Kidney (tissue), 14 donors: ENCODE data around the gene TAS2R38. TPM values are rescaled to one million over a fixed set of nuclear protein-coding genes. Genes with fewer than 3 reads are reported as not detected.

Experiments
- DNase-seq, 5 donors: peaks; one replicate each; pipeline ENCODE4 v3.0.0-alpha.2; 2013 to 2020
- FAIRE-seq: peaks from 2 replicates; lab custom pipeline; 2012; peaks lifted over from hg19 to GRCh38; lab: Jason Lieb, UNC
- H3K27ac ChIP-seq, 2 donors: one replicate each; pipeline ENCODE4 v1.7.0; 2013; ENCODE audit warnings: low read depth in 2 of 2, low read length in 2 of 2, inconsistent platforms in 1 of 2
- H3K27me3 ChIP-seq: one replicate; pipeline ENCODE4 v1.7.1; 2013; ENCODE audit warnings: low read length, inconsistent platforms; ENCODE audit not compliant: control insufficient read depth, insufficient read depth
- H3K36me3 ChIP-seq, 3 donors: one replicate each; pipeline versions ENCODE4 v1.7.0 to v1.7.1; 2013; ENCODE audit warnings: low read length in 3 of 3, control low read depth in 1 of 3, inconsistent platforms in 1 of 3; ENCODE audit not compliant: insufficient read depth in 3 of 3, control insufficient read depth in 2 of 3
- H3K4me1 ChIP-seq, 3 donors: one replicate each; pipeline versions ENCODE4 v1.7.0 to v1.7.1; 2013; ENCODE audit warnings: low read length in 3 of 3, inconsistent platforms in 1 of 3, low read depth in 1 of 3; ENCODE audit not compliant: control insufficient read depth in 2 of 3, insufficient read depth in 2 of 3
- H3K4me3 ChIP-seq, 3 donors: one replicate each; pipeline versions ENCODE4 v1.7.0 to v1.8.1; 2013; ENCODE audit warnings: low read length in 3 of 3, control low read depth in 1 of 3, inconsistent platforms in 1 of 3
- H3K9ac ChIP-seq, 3 donors: one replicate each; pipeline versions ENCODE4 v1.7.0 to v1.7.1; 2013; ENCODE audit warnings: low read length in 3 of 3, control low read depth in 1 of 3, inconsistent platforms in 1 of 3
- H3K9me3 ChIP-seq, 3 donors: one replicate each; pipeline versions ENCODE4 v1.7.0 to v1.7.1; 2013; ENCODE audit warnings: low read length in 3 of 3, control low read depth in 1 of 3, inconsistent platforms in 1 of 3; ENCODE audit not compliant: control insufficient read depth in 2 of 3, insufficient read depth in 1 of 3
- intact Hi-C: fragments of 100-400 bp; cut with DNase I; formaldehyde crosslinking; loops from one replicate; pipeline ENCODE4 v1.11.1; 2022
- polyA plus RNA-seq: library from polyadenylated mRNA; stranded (reverse); fragments of 350-450 nt; fragmentation: Illumina TruSeq; extraction: RNeasy Lipid Tissue Mini Kit (QIAGEN cat#74804); gene quantifications from one replicate; pipeline ENCODE4 v1.2.3, GENCODE V29; 2014; ENCODE audit warnings: low read depth, low replicate concordance; ENCODE audit not compliant: insufficient read depth
- total RNA-seq: library from RNA; stranded (reverse); fragmentation: NEBNext Ultra II Directional; extraction: Animal tissue kit (Norgen Biotek cat#: 25700); gene quantifications from one replicate; pipeline ENCODE4 v1.2.1, GENCODE V29; 2021
- TF ChIP-seq, protein P1 (sequence below): IDR thresholded peaks from 3 replicates; pipeline ENCODE4 v1.5.1; 2012; ENCODE audit warnings: mild to moderate bottlenecking, moderate library complexity, borderline replicate concordance; ENCODE audit not compliant: insufficient read depth; ENCODE audit errors: extremely low read depth
- donor health status: control.
- donor health status: control.
- donor health status: control.
- donor health status: control.
- donor health status: control.
- donor health status: DM: yes; HTN: yes; CAD: no.
- donor health status: Normal renal cell carcinoma (clear cell type).

The TAS2R38 gene
- total and polyA plus RNA-seq, 2 donors from 2014 or later, result not detected

DNA sequence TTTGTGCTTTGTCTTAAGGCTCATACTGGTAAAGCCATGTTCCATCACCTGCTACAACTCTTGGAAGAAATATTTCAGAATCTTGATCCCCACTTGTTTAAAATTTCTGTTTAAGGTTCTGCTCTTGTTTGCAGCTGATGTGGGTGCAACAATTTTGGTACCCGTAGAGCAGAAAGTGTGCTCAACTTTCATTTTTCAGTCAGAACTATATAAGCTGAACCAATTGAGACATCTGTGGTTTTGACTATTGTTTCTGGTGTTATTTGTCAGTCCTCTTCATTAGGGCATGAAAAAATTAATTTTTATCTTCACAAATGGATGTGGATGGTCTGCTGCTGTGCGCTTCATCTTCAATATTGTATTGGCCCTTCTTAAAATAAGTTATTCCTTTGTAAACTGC is 33.0 kb upstream of the TAS2R38 start:
- no peak for FAIRE-seq
- Histone ChIP-seq H3K4me1 (no peaks in the 10 kb centered on the region), H3K9ac (no peak overlapping the region), H3K27ac (no peak overlapping the region), H3K4me3 (no peak overlapping the region), H3K27me3 (no peaks in the 10 kb centered on the region), H3K9me3 (no peaks in the 10 kb centered on the region), H3K36me3 (no peaks in the 10 kb centered on the region)
- DNase-seq, result no peak
- intact Hi-C loops, result no loop called here
- TF ChIP-seq, protein P1, sequence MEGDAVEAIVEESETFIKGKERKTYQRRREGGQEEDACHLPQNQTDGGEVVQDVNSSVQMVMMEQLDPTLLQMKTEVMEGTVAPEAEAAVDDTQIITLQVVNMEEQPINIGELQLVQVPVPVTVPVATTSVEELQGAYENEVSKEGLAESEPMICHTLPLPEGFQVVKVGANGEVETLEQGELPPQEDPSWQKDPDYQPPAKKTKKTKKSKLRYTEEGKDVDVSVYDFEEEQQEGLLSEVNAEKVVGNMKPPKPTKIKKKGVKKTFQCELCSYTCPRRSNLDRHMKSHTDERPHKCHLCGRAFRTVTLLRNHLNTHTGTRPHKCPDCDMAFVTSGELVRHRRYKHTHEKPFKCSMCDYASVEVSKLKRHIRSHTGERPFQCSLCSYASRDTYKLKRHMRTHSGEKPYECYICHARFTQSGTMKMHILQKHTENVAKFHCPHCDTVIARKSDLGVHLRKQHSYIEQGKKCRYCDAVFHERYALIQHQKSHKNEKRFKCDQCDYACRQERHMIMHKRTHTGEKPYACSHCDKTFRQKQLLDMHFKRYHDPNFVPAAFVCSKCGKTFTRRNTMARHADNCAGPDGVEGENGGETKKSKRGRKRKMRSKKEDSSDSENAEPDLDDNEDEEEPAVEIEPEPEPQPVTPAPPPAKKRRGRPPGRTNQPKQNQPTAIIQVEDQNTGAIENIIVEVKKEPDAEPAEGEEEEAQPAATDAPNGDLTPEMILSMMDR, result no peak

DNA sequence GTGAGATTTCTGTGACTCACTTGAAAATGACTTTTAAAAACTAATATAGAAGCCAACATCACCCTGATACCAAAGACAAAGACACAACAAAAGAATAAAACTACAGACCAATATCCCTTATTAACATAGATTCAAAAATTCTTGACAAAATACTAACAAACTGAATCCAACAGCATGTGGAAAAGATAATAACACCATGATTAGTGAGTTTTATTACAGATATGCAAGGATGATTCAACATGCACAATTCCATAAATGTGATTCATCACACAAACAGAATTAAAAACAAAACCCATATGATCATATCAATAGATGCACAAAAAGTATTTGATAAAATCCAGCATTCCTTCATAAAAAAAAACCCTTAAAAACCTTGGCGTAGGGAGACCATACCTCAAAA is 28.6 kb upstream of the TAS2R38 start:
- FAIRE-seq (no peak), DNase-seq (no peak)
- no peaks in the 10 kb centered on the region for H3K4me1 ChIP-seq
- H3K27ac ChIP-seq, result no peak overlapping the region
- H3K4me3 ChIP-seq, result no peak overlapping the region
- no peaks in the 10 kb centered on the region for H3K36me3 ChIP-seq
- TF ChIP-seq, protein P1, result no peak
- no peaks in the 10 kb centered on the region for H3K27me3 ChIP-seq
- no peak overlapping the region for H3K9ac ChIP-seq
- H3K9me3 ChIP-seq, result no peaks in the 10 kb centered on the region
- intact Hi-C loops, result no loop called here

DNA sequence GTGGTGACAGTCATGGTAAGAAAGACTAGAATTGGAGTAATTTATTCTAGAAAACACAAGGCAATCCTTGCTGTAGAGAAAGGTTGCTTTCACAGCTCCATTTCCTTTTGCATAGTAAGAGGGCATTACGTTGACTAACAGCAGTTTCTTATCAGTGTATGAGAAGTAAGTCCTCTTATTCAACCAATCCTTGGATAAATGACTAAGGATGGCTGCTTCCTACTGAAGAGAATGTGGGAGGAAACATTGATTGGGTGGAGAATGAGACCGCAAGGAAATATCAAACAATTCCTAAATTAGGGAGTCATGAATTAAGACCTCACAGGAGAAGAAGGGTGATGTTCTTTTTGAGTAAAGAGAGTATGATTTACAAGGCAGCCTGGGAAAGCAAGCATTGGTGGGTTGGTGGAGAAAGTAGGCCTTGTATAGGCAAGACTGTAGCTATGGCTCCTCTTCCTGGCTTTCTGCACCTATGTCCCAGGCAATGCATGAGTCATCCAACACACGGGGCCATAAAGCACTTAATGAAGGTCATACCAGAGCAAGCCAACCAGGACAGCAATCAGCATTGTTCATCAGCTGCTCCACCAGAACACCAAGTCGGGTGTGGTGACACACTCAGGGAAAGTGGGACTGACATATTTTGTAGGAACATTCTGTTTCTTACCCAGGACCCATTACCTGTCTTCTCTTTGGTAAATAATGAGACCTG is 27.7 kb upstream of the TAS2R38 start:
- H3K9me3 ChIP-seq, result no peaks in the 10 kb centered on the region
- H3K36me3 ChIP-seq, result no peaks in the 10 kb centered on the region
- TF ChIP-seq, protein P1, result no peak
- DNase-seq, result no peak
- no peak overlapping the region for H3K9ac ChIP-seq
- no peaks in the 10 kb centered on the region for H3K27me3 ChIP-seq
- intact Hi-C loops, result no loop called here
- no peak overlapping the region for H3K27ac ChIP-seq
- FAIRE-seq, result no peak
- no peak overlapping the region for H3K4me3 ChIP-seq
- no peaks in the 10 kb centered on the region for H3K4me1 ChIP-seq
